NCI-H1105 (cell line): ENCODE data around the gene NCKAP5.

Experiments used
- DNase-seq: peaks from one replicate; lab custom pipeline; 2025; lab: John Stamatoyannopoulos, UW

The NCKAP5 gene

GRCh38 chr2:133568172-133568571 is at the start of gene NCKAP5:
NCKAP5 (minus strand) TSS chr2:133568463; CDS start chr2:133517526, 50,937 bp downstream.
- no peak for DNase-seq

- DNase-seq: no peak
These were observed 41.4 kb upstream of the NCKAP5 start for GRCh38 chr2:133609664-133610063.

- no peak for DNase-seq
These were observed 40.0 kb upstream of the NCKAP5 start for GRCh38 chr2:133608291-133608690.

- DNase-seq: no peak
These were observed 39.4 kb upstream of the NCKAP5 start for GRCh38 chr2:133607679-133608078.

GRCh38 chr2:133606616-133607015 is 38.4 kb upstream of the NCKAP5 start:
- DNase-seq: no peak

GRCh38 chr2:133605766-133606137 is 37.5 kb upstream of the NCKAP5 start:
- no peak for DNase-seq

- DNase-seq: no peak
These were observed 36.9 kb upstream of the NCKAP5 start for GRCh38 chr2:133605011-133605765.

- no peak for DNase-seq
These were observed 34.8 kb upstream of the NCKAP5 start for GRCh38 chr2:133603109-133603508.

- DNase-seq: no peak
These were observed 34.3 kb upstream of the NCKAP5 start for GRCh38 chr2:133602538-133602937.

GRCh38 chr2:133600266-133600928 is 32.1 kb upstream of the NCKAP5 start:
- DNase-seq: no peak

GRCh38 chr2:133599811-133600210 is 31.5 kb upstream of the NCKAP5 start:
- no peak for DNase-seq

GRCh38 chr2:133599211-133599803 is 31.0 kb upstream of the NCKAP5 start:
- DNase-seq: no peak

GRCh38 chr2:133598769-133599168 is 30.5 kb upstream of the NCKAP5 start:
- no peak for DNase-seq

- DNase-seq: no peak
These were observed 28.6 kb upstream of the NCKAP5 start for GRCh38 chr2:133596701-133597393.

- peak; percentile 5 for DNase-seq
These were observed 22.9 kb upstream of the NCKAP5 start for GRCh38 chr2:133591164-133591563.

- DNase-seq: no peak
These were observed 21.2 kb upstream of the NCKAP5 start for GRCh38 chr2:133589456-133589855.

GRCh38 chr2:133588144-133588543 is 19.9 kb upstream of the NCKAP5 start:
- DNase-seq: no peak

GRCh38 chr2:133586978-133587377 is 18.7 kb upstream of the NCKAP5 start:
- DNase-seq: no peak

- DNase-seq: no peak
These were observed 12.9 kb upstream of the NCKAP5 start for GRCh38 chr2:133581010-133581760.

GRCh38 chr2:133579274-133579673 is 11.0 kb upstream of the NCKAP5 start:
- DNase-seq: no peak

- no peak for DNase-seq
These were observed 8.5 kb upstream of the NCKAP5 start for GRCh38 chr2:133576714-133577113.

- no peak for DNase-seq
These were observed 6.4 kb upstream of the NCKAP5 start for GRCh38 chr2:133574620-133575019.
